H9 (cell line): Measurements from ENCODE around the gene SLC12A6. TPM values are rescaled to one million over a fixed set of nuclear protein-coding genes. Genes with fewer than 3 reads are reported as not detected.

Experiments used
- DNase-seq: peaks from one replicate; pipeline ENCODE4 v3.0.0-alpha.2; 2017
- H2AFZ ChIP-seq: one replicate; pipeline ENCODE4 v1.6.1; 2013; ENCODE audit warnings: mild to moderate bottlenecking, low read length, control low read depth, moderate library complexity
- H2AK5ac ChIP-seq: 2 replicates; pipeline ENCODE4 v1.6.1; 2013; ENCODE audit warnings: low read length, control low read depth, mixed read lengths; ENCODE audit not compliant: insufficient read length
- H2BK120ac ChIP-seq: one replicate; pipeline ENCODE4 v1.6.1; 2013; ENCODE audit warnings: low read depth, mild to moderate bottlenecking, low read length, control low read depth, inconsistent platforms; ENCODE audit not compliant: poor library complexity, severe bottlenecking
- H2BK12ac ChIP-seq: 2 replicates; pipeline ENCODE4 v1.6.1; 2013; ENCODE audit warnings: low read length, control low read depth, mixed read lengths, low read depth; ENCODE audit not compliant: insufficient read length
- H2BK15ac ChIP-seq: 2 replicates; pipeline ENCODE4 v1.6.1; 2013; ENCODE audit warnings: low read depth, low read length, control low read depth
- H2BK20ac ChIP-seq: one replicate; pipeline ENCODE4 v1.6.1; 2013; ENCODE audit warnings: low read depth, mild to moderate bottlenecking, low read length, control low read depth, inconsistent platforms; ENCODE audit not compliant: poor library complexity, severe bottlenecking
- H2BK5ac ChIP-seq: 2 replicates; pipeline ENCODE4 v1.6.1; 2013; ENCODE audit warnings: low read length, control low read depth, mixed read lengths; ENCODE audit not compliant: insufficient read length
- H3K14ac ChIP-seq: 2 replicates; pipeline ENCODE4 v1.6.1; 2013; ENCODE audit warnings: low read length, control low read depth; ENCODE audit not compliant: insufficient read depth
- H3K18ac ChIP-seq: 2 replicates; pipeline ENCODE4 v1.6.1; 2013; ENCODE audit warnings: low read depth, mild to moderate bottlenecking, mixed read lengths, low read length, control low read depth; ENCODE audit not compliant: insufficient read length
- H3K23ac ChIP-seq: 2 replicates; pipeline ENCODE4 v1.6.1; 2013; ENCODE audit warnings: low read length, control low read depth, mixed read lengths, low read depth; ENCODE audit not compliant: insufficient read length
- H3K23me2 ChIP-seq: 2 replicates; pipeline ENCODE4 v1.6.1; 2013; ENCODE audit warnings: low read depth, mild to moderate bottlenecking, mixed read lengths, low read length, control low read depth; ENCODE audit not compliant: insufficient read length, poor library complexity, severe bottlenecking
- H3K27ac ChIP-seq: 2 replicates; pipeline ENCODE4 v1.5.1; 2013; ENCODE audit warnings: low read length, control low read depth, mixed read lengths, low read depth; ENCODE audit not compliant: insufficient read length
- H3K27me3 ChIP-seq: 2 replicates; pipeline ENCODE4 v1.6.1; 2013; ENCODE audit warnings: low read length, control low read depth, inconsistent platforms; ENCODE audit not compliant: insufficient read depth
- H3K4ac ChIP-seq: 2 replicates; pipeline ENCODE4 v1.6.1; 2013; ENCODE audit warnings: low read depth, mild to moderate bottlenecking, control low read depth, inconsistent platforms, low read length, moderate library complexity
- H3K4me1 ChIP-seq: 2 replicates; pipeline ENCODE4 v1.6.1; 2013; ENCODE audit warnings: low read length, control low read depth, inconsistent platforms; ENCODE audit not compliant: insufficient read depth
- H3K4me2 ChIP-seq: 2 replicates; pipeline ENCODE4 v1.6.1; 2013; ENCODE audit warnings: low read length, control low read depth, mixed read lengths; ENCODE audit not compliant: insufficient read length, insufficient read depth
- H3K56ac ChIP-seq: 2 replicates; pipeline ENCODE4 v1.6.1; 2013; ENCODE audit warnings: low read depth, mild to moderate bottlenecking, mixed read lengths, low read length, control low read depth; ENCODE audit not compliant: insufficient read length
- H3K79me1 ChIP-seq: 2 replicates; pipeline ENCODE4 v1.6.1; 2013; ENCODE audit warnings: low read depth, mild to moderate bottlenecking, moderate library complexity, low read length, control low read depth, inconsistent platforms; ENCODE audit not compliant: insufficient read depth, poor library complexity, severe bottlenecking
- H3K79me2 ChIP-seq: 2 replicates; pipeline ENCODE4 v1.6.1; 2013; ENCODE audit warnings: low read length, control low read depth, inconsistent platforms; ENCODE audit not compliant: insufficient read depth
- H3K9ac ChIP-seq: 2 replicates; pipeline ENCODE4 v1.6.1; 2013; ENCODE audit warnings: low read length, control low read depth, mixed read lengths; ENCODE audit not compliant: insufficient read length; ENCODE audit errors: extremely low read depth
- H3K9me3 ChIP-seq: one replicate; pipeline ENCODE4 v1.6.1; 2013; ENCODE audit warnings: low read depth, low read length, inconsistent platforms; ENCODE audit not compliant: control insufficient read depth
- H3T11ph ChIP-seq: one replicate; pipeline ENCODE4 v1.6.1; 2013; ENCODE audit warnings: mild to moderate bottlenecking, low read length, control low read depth, inconsistent platforms
- H4K20me1 ChIP-seq: one replicate; pipeline ENCODE4 v1.6.1; 2013; ENCODE audit not compliant: control insufficient read depth, insufficient read length, insufficient read depth
- H4K5ac ChIP-seq: 2 replicates; pipeline ENCODE4 v1.6.1; 2013; ENCODE audit warnings: low read depth, mild to moderate bottlenecking, mixed read lengths, low read length, control low read depth; ENCODE audit not compliant: insufficient read length
- H4K8ac ChIP-seq: replicated peaks from 2 replicates; pipeline ENCODE4 v1.6.1; 2013; ENCODE audit warnings: low read length, control low read depth, mixed read lengths, low read depth; ENCODE audit not compliant: insufficient read length
- H4K91ac ChIP-seq: 2 replicates; pipeline ENCODE4 v1.6.1; 2013; ENCODE audit warnings: low read depth, mild to moderate bottlenecking, moderate library complexity, mixed read lengths, low read length, control low read depth; ENCODE audit not compliant: insufficient read length
- H3K27ac Mint-ChIP-seq, 3 experiments: 2 replicates in 2 of 3; 3 replicates in 1 of 3; pipeline ENCODE4 v1.8.0; 2020 to 2021; ENCODE audit warnings: mixed read lengths in 3 of 3, mild to moderate bottlenecking in 1 of 3, moderate library complexity in 1 of 3
- H3K27me3 Mint-ChIP-seq: 2 replicates; pipeline ENCODE4 v1.8.0; 2021; ENCODE audit warnings: low read depth, mild to moderate bottlenecking, moderate library complexity, mixed read lengths
- H3K36me3 Mint-ChIP-seq, 3 experiments: 2 replicates in 2 of 3; 3 replicates in 1 of 3; pipeline ENCODE4 v1.8.0; 2020 to 2021; ENCODE audit warnings: low read depth in 3 of 3, mixed read lengths in 3 of 3; ENCODE audit not compliant: insufficient read depth in 1 of 3
- H3K4me1 Mint-ChIP-seq, 2 experiments: 2 replicates each; pipeline ENCODE4 v1.8.0; 2020; ENCODE audit warnings: mixed read lengths in 2 of 2
- H3K4me3 Mint-ChIP-seq, 2 experiments: 2 replicates in 1 of 2; 3 replicates in 1 of 2; pipeline ENCODE4 v1.8.0; 2020 to 2021; ENCODE audit warnings: mild to moderate bottlenecking in 2 of 2, mixed read lengths in 2 of 2, moderate library complexity in 1 of 2
- H3K9me3 Mint-ChIP-seq, 2 experiments: 2 replicates in 1 of 2; 3 replicates in 1 of 2; pipeline ENCODE4 v1.8.0; 2020; ENCODE audit warnings: mild to moderate bottlenecking in 2 of 2, mixed read lengths in 2 of 2, moderate library complexity in 1 of 2
- CTCF ChIP-seq: fragments of 200-600 bp; sonication (generic); conservative IDR thresholded peaks from 3 replicates; pipeline ENCODE4 v1.8.0; 2021; ENCODE audit warnings: antibody characterized with exemption, mild to moderate bottlenecking
- WGBS: extraction: QIAGEN DNeasy Blood & Tissue Kit; methylation state at CpG from one replicate; pipeline ENCODE4 v1.1.7; 2013; ENCODE audit warnings: missing lambda C conversion rate, low lambda C conversion rate, mixed read lengths; ENCODE audit not compliant: insufficient read length; ENCODE audit errors: extremely low coverage; 5-methylcytosine and 5-hydroxymethylcytosine counted together
- total RNA-seq: library from RNA; stranded (reverse); gene quantifications from 2 replicates; pipeline ENCODE4 v1.2.1, GENCODE V29; 2021

The SLC12A6 gene
- total RNA-seq, 1 experiment from 2014 or later: 11.1 TPM

- H3K4me3 Mint-ChIP-seq: no peak overlapping the region
- H3T11ph ChIP-seq: no peak overlapping the region
- no peak overlapping the region for H3K4ac ChIP-seq
- no peak overlapping the region for H3K56ac ChIP-seq
- H3K4me1 Mint-ChIP-seq: peaks cover 12 to 14% of the 10 kb centered on the region in 2 experiments
- H3K27me3 Mint-ChIP-seq: peaks cover 2% of the 10 kb centered on the region
- H4K20me1 ChIP-seq: no peaks in the 10 kb centered on the region
- H2BK15ac ChIP-seq: no peak overlapping the region
- no peaks in the 10 kb centered on the region for H3K9me3 ChIP-seq
- H3K23ac ChIP-seq: no peak overlapping the region
- no peak overlapping the region for H3K18ac ChIP-seq
- H4K91ac ChIP-seq: no peak overlapping the region
- no peak overlapping the region for H2BK5ac ChIP-seq
- H3K9ac ChIP-seq: no peak overlapping the region
- H3K4me2 ChIP-seq: no peak overlapping the region
- no peak overlapping the region for H3K27ac Mint-ChIP-seq
- H4K5ac ChIP-seq: no peak overlapping the region
- H2AK5ac ChIP-seq: no peak overlapping the region
- no peaks in the 10 kb centered on the region; the same call in 1 of the 2 replicates for H3K4me1 ChIP-seq
- no peak overlapping the region for H4K8ac ChIP-seq
- H3K9me3 Mint-ChIP-seq: no peaks in the 10 kb centered on the region
- WGBS: no CpG with 5 or more reads among the region's 1 CpG
- no peak for TF ChIP-seq CTCF
- no peaks in the 10 kb centered on the region for H3K79me2 ChIP-seq
- H3K14ac ChIP-seq: no peak overlapping the region
- H3K27ac ChIP-seq: no peak overlapping the region
- no peaks in the 10 kb centered on the region for H3K23me2 ChIP-seq
- no peak overlapping the region for H2BK12ac ChIP-seq
- no peak for DNase-seq
- no peak overlapping the region for H2BK20ac ChIP-seq
- H3K36me3 Mint-ChIP-seq: peaks cover 0 to 7% (median 5%) of the 10 kb centered on the region in 3 experiments; a peak in 4 of 7 replicates
- H2AFZ ChIP-seq: no peak overlapping the region
- no peak overlapping the region for H2BK120ac ChIP-seq
- no peaks in the 10 kb centered on the region for H3K79me1 ChIP-seq
- H3K27me3 ChIP-seq: no peaks in the 10 kb centered on the region
These were observed 11.2 kb upstream of the SLC12A6 start for GRCh38 chr15:34348735-34349300.
